Trophoblast cell (in vitro differentiated cells and primary cell): ENCODE data around the gene PDIA2.

Experiments used
- DNase-seq, 2 donors: peaks; one replicate each; pipeline ENCODE4 v3.0.0-alpha.2; 2016
- H2AFZ ChIP-seq: 2 replicates; pipeline ENCODE4 v1.6.1; 2013; ENCODE audit warnings: low read length, moderate library complexity, mild to moderate bottlenecking; ENCODE audit not compliant: insufficient read depth, poor library complexity
- H2AK5ac ChIP-seq: 2 replicates; pipeline ENCODE4 v1.6.1; 2013; ENCODE audit warnings: mild to moderate bottlenecking, low read length
- H2BK120ac ChIP-seq: 2 replicates; pipeline ENCODE4 v1.6.1; 2013; ENCODE audit warnings: low read length, mild to moderate bottlenecking, moderate library complexity; ENCODE audit not compliant: insufficient read depth, poor library complexity
- H2BK12ac ChIP-seq: 2 replicates; pipeline ENCODE4 v1.6.1; 2013; ENCODE audit warnings: mild to moderate bottlenecking, low read length, moderate library complexity
- H2BK5ac ChIP-seq: 2 replicates; pipeline ENCODE4 v1.6.1; 2013; ENCODE audit warnings: low read length, low read depth, moderate library complexity, mild to moderate bottlenecking; ENCODE audit not compliant: poor library complexity
- H3K14ac ChIP-seq: 2 replicates; pipeline ENCODE4 v1.6.1; 2013; ENCODE audit warnings: mild to moderate bottlenecking, low read length
- H3K18ac ChIP-seq: 2 replicates; pipeline ENCODE4 v1.6.1; 2013; ENCODE audit warnings: mild to moderate bottlenecking, low read length
- H3K23ac ChIP-seq: 2 replicates; pipeline ENCODE4 v1.6.1; 2013; ENCODE audit warnings: low read length
- H3K27ac ChIP-seq: 2 replicates; pipeline ENCODE4 v1.5.1; 2013; ENCODE audit warnings: low read depth, mild to moderate bottlenecking, inconsistent platforms, low read length, moderate library complexity
- H3K27me3 ChIP-seq: 2 replicates; pipeline ENCODE4 v1.6.1; 2013; ENCODE audit warnings: inconsistent platforms, mild to moderate bottlenecking, low read length, moderate library complexity; ENCODE audit not compliant: insufficient read depth
- H3K36me3 ChIP-seq, 2 experiments: 1 replicate in 1 of 2; 2 replicates in 1 of 2; pipeline ENCODE4 v1.6.1; 2013; ENCODE audit warnings: low read length in 2 of 2, mild to moderate bottlenecking in 2 of 2, moderate library complexity in 1 of 2; ENCODE audit not compliant: insufficient read depth in 2 of 2, control insufficient read depth in 1 of 2
- H3K4ac ChIP-seq: 2 replicates; pipeline ENCODE4 v1.6.1; 2013; ENCODE audit warnings: low read depth, mild to moderate bottlenecking, low read length, moderate library complexity
- H3K4me1 ChIP-seq, 2 experiments: 1 replicate in 1 of 2; 2 replicates in 1 of 2; pipeline ENCODE4 v1.6.1; 2013; ENCODE audit warnings: low read length in 2 of 2, mild to moderate bottlenecking in 2 of 2, moderate library complexity in 1 of 2; ENCODE audit not compliant: insufficient read depth in 2 of 2, control insufficient read depth in 1 of 2
- H3K4me2 ChIP-seq: 2 replicates; pipeline ENCODE4 v1.6.1; 2013; ENCODE audit warnings: inconsistent platforms, mild to moderate bottlenecking, low read length, moderate library complexity
- H3K4me3 ChIP-seq: 2 replicates; pipeline ENCODE4 v1.5.1; 2013; ENCODE audit warnings: mild to moderate bottlenecking, low read depth, low read length, inconsistent platforms
- H3K79me1 ChIP-seq: one replicate; pipeline ENCODE4 v1.6.1; 2013; ENCODE audit warnings: low read length
- H3K79me2 ChIP-seq: 2 replicates; pipeline ENCODE4 v1.6.1; 2013; ENCODE audit warnings: low read length, mild to moderate bottlenecking; ENCODE audit not compliant: control insufficient read depth, insufficient read depth, poor library complexity
- H3K9ac ChIP-seq: 2 replicates; pipeline ENCODE4 v1.6.1; 2013; ENCODE audit warnings: mild to moderate bottlenecking, low read length
- H3K9me3 ChIP-seq: 2 replicates; pipeline ENCODE4 v1.6.1; 2013; ENCODE audit warnings: low read depth, mild to moderate bottlenecking, control low read depth, inconsistent platforms, low read length; ENCODE audit not compliant: insufficient read depth
- H4K12ac ChIP-seq: 2 replicates; pipeline ENCODE4 v1.6.1; 2013; ENCODE audit warnings: low read depth, mild to moderate bottlenecking, low read length, moderate library complexity
- H4K8ac ChIP-seq: 2 replicates; pipeline ENCODE4 v1.6.1; 2013; ENCODE audit warnings: low read depth, mild to moderate bottlenecking, low read length, moderate library complexity
- H4K91ac ChIP-seq: one replicate; pipeline ENCODE4 v1.6.1; 2013; ENCODE audit warnings: low read depth, mild to moderate bottlenecking, low read length, moderate library complexity
- WGBS: extraction: QIAGEN DNeasy Blood & Tissue Kit; methylation state at CpG from one replicate; pipeline ENCODE4 v1.1.7; 2013; ENCODE audit warnings: missing lambda C conversion rate; ENCODE audit not compliant: insufficient read length, insufficient coverage; ENCODE audit errors: extremely low coverage; 5-methylcytosine and 5-hydroxymethylcytosine counted together

Gene PDIA2

GRCh38 chr16:286491-287297 lies 3.7 kb downstream of the PDIA2 start:
- Histone ChIP-seq H3K27ac (no peak overlapping the region), H3K4me2 (no peak overlapping the region), H3K4me1 (no peaks in the 10 kb centered on the region), H2BK120ac (no peak overlapping the region), H3K23ac (no peak overlapping the region), H3K14ac (no peak overlapping the region), H2BK12ac (no peak overlapping the region), H3K4ac (no peak overlapping the region), H2AFZ (no peak overlapping the region), H4K91ac (no peak overlapping the region), H3K36me3 (peaks cover 47 to 49% of the 10 kb centered on the region in 2 experiments), H3K79me1 (no peaks in the 10 kb centered on the region), H4K12ac (no peak overlapping the region), H2AK5ac (no peak overlapping the region), H2BK5ac (no peak overlapping the region), H3K4me3 (peak overlapping the region; percentile 37), H4K8ac (no peak overlapping the region), H3K18ac (no peak overlapping the region), H3K27me3 (peaks cover 3% of the 10 kb centered on the region), H3K9ac (no peak overlapping the region), H3K9me3 (peaks cover 16% of the 10 kb centered on the region), H3K79me2 (no peaks in the 10 kb centered on the region)
- DNase-seq: no peak
- no CpG with 5 or more reads among the region's 22 CpGs for WGBS

GRCh38 chr16:287298-287811 lies 4.4 kb downstream of the PDIA2 start:
- Histone ChIP-seq H3K18ac (no peak overlapping the region), H2AK5ac (no peak overlapping the region), H3K36me3 (peaks cover 52 to 53% of the 10 kb centered on the region in 2 experiments), H4K8ac (no peak overlapping the region), H2BK12ac (no peak overlapping the region), H4K91ac (no peak overlapping the region), H2BK120ac (no peak overlapping the region), H3K9ac (no peak overlapping the region), H3K4ac (no peak overlapping the region), H3K79me2 (no peaks in the 10 kb centered on the region), H4K12ac (no peak overlapping the region), H3K27me3 (no peaks in the 10 kb centered on the region), H3K4me3 (no peak overlapping the region), H3K4me1 (no peaks in the 10 kb centered on the region), H3K27ac (no peak overlapping the region), H3K23ac (no peak overlapping the region), H3K4me2 (no peak overlapping the region), H3K9me3 (peaks cover 14% of the 10 kb centered on the region), H2AFZ (no peak overlapping the region), H3K14ac (no peak overlapping the region), H2BK5ac (no peak overlapping the region), H3K79me1 (no peaks in the 10 kb centered on the region)
- DNase-seq: peak in 1 of 2 donors; percentile 27
- WGBS: no CpG with 5 or more reads among the region's 16 CpGs

GRCh38 chr16:287981-288920 lies 5.3 kb downstream of the PDIA2 start:
- no peak overlapping the region for H2AK5ac ChIP-seq
- no peak overlapping the region for H4K8ac ChIP-seq
- no peaks in the 10 kb centered on the region for H3K79me1 ChIP-seq
- DNase-seq: no peak
- H2BK12ac ChIP-seq: no peak overlapping the region
- H3K9me3 ChIP-seq: peaks cover 14% of the 10 kb centered on the region
- H3K23ac ChIP-seq: no peak overlapping the region
- WGBS: no CpG with 5 or more reads among the region's 33 CpGs
- peaks cover 59 to 61% of the 10 kb centered on the region in 2 experiments for H3K36me3 ChIP-seq
- H3K18ac ChIP-seq: no peak overlapping the region
- no peaks in the 10 kb centered on the region for H3K79me2 ChIP-seq
- no peak overlapping the region for H4K91ac ChIP-seq
- H2BK5ac ChIP-seq: no peak overlapping the region
- H3K9ac ChIP-seq: no peak overlapping the region
- H3K4me1 ChIP-seq: no peaks in the 10 kb centered on the region
- no peak overlapping the region for H4K12ac ChIP-seq
- H3K27ac ChIP-seq: no peak overlapping the region
- no peak overlapping the region for H3K4me2 ChIP-seq
- no peak overlapping the region for H3K4ac ChIP-seq
- H3K4me3 ChIP-seq: no peak overlapping the region
- no peak overlapping the region for H3K14ac ChIP-seq
- no peak overlapping the region for H2BK120ac ChIP-seq
- no peak overlapping the region for H2AFZ ChIP-seq
- H3K27me3 ChIP-seq: no peaks in the 10 kb centered on the region

- no peak overlapping the region for H3K14ac ChIP-seq
- no CpG with 5 or more reads among the region's 22 CpGs for WGBS
- H2BK120ac ChIP-seq: no peak overlapping the region
Measured at GRCh38 chr16:289395-289997, 6.5 kb downstream of the PDIA2 start.

More at GRCh38 chr16:289395-289997, 6.5 kb downstream of the PDIA2 start:
- Histone ChIP-seq H2BK5ac (no peak overlapping the region), H3K9me3 (peaks cover 10% of the 10 kb centered on the region), H3K36me3 (peaks cover 64 to 65% of the 10 kb centered on the region in 2 experiments), H3K4me1 (no peaks in the 10 kb centered on the region), H2AK5ac (no peak overlapping the region), H3K27me3 (no peaks in the 10 kb centered on the region), H3K27ac (no peak overlapping the region), H3K4me3 (no peak overlapping the region), H3K23ac (no peak overlapping the region), H3K18ac (no peak overlapping the region), H3K9ac (no peak overlapping the region), H3K4ac (no peak overlapping the region), H2AFZ (no peak overlapping the region), H3K79me2 (no peaks in the 10 kb centered on the region), H4K12ac (no peak overlapping the region), H3K4me2 (no peak overlapping the region), H4K8ac (no peak overlapping the region), H2BK12ac (no peak overlapping the region), H4K91ac (no peak overlapping the region), H3K79me1 (no peaks in the 10 kb centered on the region)
- no peak for DNase-seq
